ENCODE results near the gene BPIFB1.

BPIFB1 gene

GRCh38 chr20:33296206-33296605, 13.2 kb downstream of the BPIFB1 start:
- no peak for DNase-seq (ENCODE audit: low read depth)

- DNase-seq (ENCODE audit: low read depth): no peak
Observed at GRCh38 chr20:33298391-33298790, 15.4 kb downstream of the BPIFB1 start.

GRCh38 chr20:33299111-33299603, 16.1 kb downstream of the BPIFB1 start:
- peak; percentile 65 for DNase-seq (ENCODE audit: low read depth)

GRCh38 chr20:33301192-33301930, 18.3 kb downstream of the BPIFB1 start:
- peak; percentile 75 for DNase-seq (ENCODE audit: low read depth)

- DNase-seq (ENCODE audit: low read depth): no peak
Observed at GRCh38 chr20:33303595-33303994, 20.6 kb downstream of the BPIFB1 start.

GRCh38 chr20:33304046-33304445, 21.0 kb downstream of the BPIFB1 start:
- DNase-seq (ENCODE audit: low read depth): no peak

GRCh38 chr20:33305589-33306057, 22.6 kb downstream of the BPIFB1 start:
- DNase-seq (ENCODE audit: low read depth): peak; percentile 79

- no peak for DNase-seq (ENCODE audit: low read depth)
Observed at GRCh38 chr20:33306228-33306627, 23.2 kb downstream of the BPIFB1 start.

GRCh38 chr20:33306807-33307206, 23.8 kb downstream of the BPIFB1 start:
- DNase-seq (ENCODE audit: low read depth): no peak

- no peak for DNase-seq (ENCODE audit: low read depth)
Observed at GRCh38 chr20:33308668-33309067, 25.7 kb downstream of the BPIFB1 start.

GRCh38 chr20:33309631-33310030, 26.6 kb downstream of the BPIFB1 start:
- no peak for DNase-seq (ENCODE audit: low read depth)

- no peak for DNase-seq (ENCODE audit: low read depth)
Observed at GRCh38 chr20:33310327-33310899, 27.4 kb downstream of the BPIFB1 start.

- no peak for DNase-seq (ENCODE audit: low read depth)
Observed at GRCh38 chr20:33311011-33311410, 28.0 kb downstream of the BPIFB1 start.

- no peak for DNase-seq (ENCODE audit: low read depth)
Observed at GRCh38 chr20:33311996-33312395, 29.0 kb downstream of the BPIFB1 start.

- DNase-seq (ENCODE audit: low read depth): no peak
Observed at GRCh38 chr20:33312583-33312982, 29.6 kb downstream of the BPIFB1 start.

GRCh38 chr20:33313686-33314314, 30.8 kb downstream of the BPIFB1 start:
- DNase-seq (ENCODE audit: low read depth): no peak

- no peak for DNase-seq (ENCODE audit: low read depth)
Observed at GRCh38 chr20:33316343-33316742, 33.3 kb downstream of the BPIFB1 start.

- no peak for DNase-seq (ENCODE audit: low read depth)
Observed at GRCh38 chr20:33316958-33317357, 33.9 kb downstream of the BPIFB1 start.

- DNase-seq (ENCODE audit: low read depth): no peak
Observed at GRCh38 chr20:33317424-33318095, 34.5 kb downstream of the BPIFB1 start.

GRCh38 chr20:33318096-33318429, 35.0 kb downstream of the BPIFB1 start:
- DNase-seq (ENCODE audit: low read depth): no peak

- DNase-seq (ENCODE audit: low read depth): no peak
Observed at GRCh38 chr20:33320006-33320405, 37.0 kb downstream of the BPIFB1 start.

GRCh38 chr20:33322456-33322855, 39.4 kb downstream of the BPIFB1 start:
- DNase-seq (ENCODE audit: low read depth): no peak

- DNase-seq (ENCODE audit: low read depth): no peak
Observed at GRCh38 chr20:33323236-33323635, 40.2 kb downstream of the BPIFB1 start.

Measured in ELR (cell line).